Articular chondrocyte of knee joint (primary cell): ENCODE measurements around the gene GTF3C4. TPM values are rescaled to one million over a fixed set of nuclear protein-coding genes. Genes with fewer than 3 reads are reported as not detected.

Experiments
- total RNA-seq: library from RNA; depleted of rRNA; stranded (reverse); fragments of >200 nt; gene quantifications from 2 replicates; pipeline ENCODE4 v1.2.3, GENCODE V29; 2012

GTF3C4 gene, protein sequence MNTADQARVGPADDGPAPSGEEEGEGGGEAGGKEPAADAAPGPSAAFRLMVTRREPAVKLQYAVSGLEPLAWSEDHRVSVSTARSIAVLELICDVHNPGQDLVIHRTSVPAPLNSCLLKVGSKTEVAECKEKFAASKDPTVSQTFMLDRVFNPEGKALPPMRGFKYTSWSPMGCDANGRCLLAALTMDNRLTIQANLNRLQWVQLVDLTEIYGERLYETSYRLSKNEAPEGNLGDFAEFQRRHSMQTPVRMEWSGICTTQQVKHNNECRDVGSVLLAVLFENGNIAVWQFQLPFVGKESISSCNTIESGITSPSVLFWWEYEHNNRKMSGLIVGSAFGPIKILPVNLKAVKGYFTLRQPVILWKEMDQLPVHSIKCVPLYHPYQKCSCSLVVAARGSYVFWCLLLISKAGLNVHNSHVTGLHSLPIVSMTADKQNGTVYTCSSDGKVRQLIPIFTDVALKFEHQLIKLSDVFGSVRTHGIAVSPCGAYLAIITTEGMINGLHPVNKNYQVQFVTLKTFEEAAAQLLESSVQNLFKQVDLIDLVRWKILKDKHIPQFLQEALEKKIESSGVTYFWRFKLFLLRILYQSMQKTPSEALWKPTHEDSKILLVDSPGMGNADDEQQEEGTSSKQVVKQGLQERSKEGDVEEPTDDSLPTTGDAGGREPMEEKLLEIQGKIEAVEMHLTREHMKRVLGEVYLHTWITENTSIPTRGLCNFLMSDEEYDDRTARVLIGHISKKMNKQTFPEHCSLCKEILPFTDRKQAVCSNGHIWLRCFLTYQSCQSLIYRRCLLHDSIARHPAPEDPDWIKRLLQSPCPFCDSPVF
- 22.2 and 23.1 TPM in 2 replicates for total RNA-seq

DNA sequence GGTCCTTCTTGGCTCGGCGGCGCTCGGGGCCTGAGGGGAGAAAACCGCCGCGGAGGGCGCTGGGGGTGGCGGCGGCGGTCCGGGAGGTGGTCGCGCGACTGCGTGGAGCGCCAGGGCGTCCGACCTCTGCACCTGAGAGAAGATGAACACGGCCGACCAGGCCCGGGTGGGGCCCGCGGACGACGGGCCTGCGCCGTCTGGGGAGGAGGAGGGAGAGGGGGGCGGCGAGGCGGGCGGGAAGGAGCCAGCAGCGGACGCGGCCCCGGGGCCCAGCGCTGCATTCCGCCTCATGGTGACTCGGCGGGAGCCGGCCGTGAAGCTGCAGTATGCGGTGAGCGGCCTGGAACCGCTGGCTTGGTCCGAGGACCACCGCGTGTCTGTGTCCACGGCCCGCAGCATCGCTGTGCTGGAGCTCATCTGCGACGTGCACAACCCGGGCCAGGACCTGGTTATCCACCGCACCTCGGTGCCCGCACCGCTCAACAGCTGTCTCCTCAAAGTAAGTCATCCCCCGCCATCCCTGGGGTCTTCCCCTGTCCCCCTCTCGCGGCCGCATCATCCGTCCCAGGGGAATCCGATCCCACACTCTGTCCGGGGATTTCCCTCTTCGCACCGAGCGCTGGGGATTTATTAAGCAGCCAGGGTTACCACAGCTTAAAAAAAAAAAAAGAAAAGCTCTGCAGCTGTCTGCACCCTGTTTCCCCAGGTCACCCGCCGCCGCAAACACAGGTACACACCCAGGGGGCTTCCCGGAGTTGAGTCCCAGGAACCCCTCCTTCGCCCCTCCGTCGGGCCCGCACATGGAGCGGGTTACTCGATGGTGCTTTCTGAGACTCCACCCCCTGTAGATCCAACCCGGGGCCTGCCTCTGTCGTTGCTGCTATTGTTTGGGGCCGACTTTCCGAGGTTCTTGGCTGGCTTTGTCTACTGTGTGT, at the start of gene GTF3C4:
GTF3C4 (plus strand) TSS at position 8 of the 935 bp plus-strand sequence; CDS start at position 143, 135 bp downstream.

DNA sequence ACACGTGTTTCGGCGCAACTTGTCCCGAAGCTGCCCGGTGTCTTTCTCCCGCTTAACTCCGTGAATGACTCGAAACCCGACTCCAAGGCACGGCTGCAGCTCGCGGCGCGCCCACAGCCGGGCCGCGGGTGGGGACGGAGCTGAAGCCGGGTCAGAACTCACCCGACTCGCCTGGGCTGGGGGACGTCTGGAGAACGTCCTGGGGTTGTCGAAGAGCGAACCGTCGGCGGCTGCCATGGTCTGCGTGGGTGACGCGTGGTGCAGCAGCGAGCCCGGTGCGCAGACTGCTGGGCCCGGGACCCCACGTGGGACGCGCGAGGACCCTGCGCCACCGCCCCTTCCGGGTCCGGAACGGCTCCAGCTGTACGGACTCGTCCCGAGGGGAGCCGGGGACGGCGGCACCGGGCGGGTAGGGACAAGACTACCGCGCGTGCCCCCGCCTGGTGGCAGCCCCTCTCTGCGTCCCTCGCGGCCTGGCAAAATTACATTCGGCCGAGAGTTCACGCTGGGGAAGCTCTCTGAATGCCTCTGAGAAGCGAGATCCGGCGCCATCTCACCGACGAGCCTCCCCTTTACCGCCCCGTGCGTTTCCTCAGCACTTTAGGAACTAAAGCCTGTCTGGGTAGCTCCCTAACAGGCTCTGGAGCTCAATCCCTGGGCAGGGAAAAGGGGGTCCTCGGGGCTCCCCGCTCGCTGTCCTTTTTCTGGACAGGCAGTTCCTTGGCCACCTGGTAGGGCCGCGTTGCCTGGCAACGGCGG, 387 bp upstream of the GTF3C4 start, which contains the start of gene DDX31:
DDX31 (minus strand) TSS at position 286 of the 759 bp plus-strand sequence; CDS start at position 237, 49 bp downstream.

Other genes with a start within 250 kb of the GTF3C4 start
- gene BARHL1, start 87.9 kb upstream of the GTF3C4 start, total RNA-seq: not detected in 2 replicates
- gene DDX31, start 481 bp upstream of the GTF3C4 start, total RNA-seq: 12.3 and 13.6 TPM in 2 replicates
- gene AK8, start 207.8 kb downstream of the GTF3C4 start, total RNA-seq: 0.78 and 0.86 TPM in 2 replicates
- gene SPACA9, start 208.4 kb downstream of the GTF3C4 start, total RNA-seq: 3.4 and 5.0 TPM in 2 replicates